Stimulated activated naive CD8-positive, alpha-beta T cell treated with anti-CD3 and anti-CD28 coated beads, Interleukin-15, amount 100 ng/mL, for 72 hours (primary cell): ENCODE data around the gene MAN1C1.
"Not testable (repeated sequence)": the region's sequence is repeated elsewhere in the genome, so short reads cannot be mapped to it uniquely, and the experiment has no call there.

Source experiments
- ATAC-seq: fragments of 150-1000 bp; cut with Tn5 transposase; 2 replicates; pipeline ENCODE4 v1.10.0; 2021; ENCODE audit warnings: mild to moderate bottlenecking, moderate library complexity
- DNase-seq, 2 donors: peaks; one replicate each; pipeline ENCODE4 v3.0.0; 2021 to 2022
- H3K27ac Mint-ChIP-seq, 2 donors: one replicate each; pipeline ENCODE4 v1.8.0; 2022; ENCODE audit warnings: mild to moderate bottlenecking in 2 of 2, mixed read lengths in 2 of 2, moderate library complexity in 2 of 2
- H3K27me3 Mint-ChIP-seq: one replicate; pipeline ENCODE4 v1.8.0; 2022; ENCODE audit warnings: mixed read lengths
- H3K4me1 Mint-ChIP-seq: one replicate; pipeline ENCODE4 v1.8.0; 2022; ENCODE audit warnings: mild to moderate bottlenecking, mixed read lengths
- H3K4me3 Mint-ChIP-seq, 2 donors: one replicate each; pipeline ENCODE4 v1.8.0; 2022; ENCODE audit warnings: mild to moderate bottlenecking in 2 of 2, mixed read lengths in 2 of 2, moderate library complexity in 1 of 2
- H3K9me3 Mint-ChIP-seq, 2 donors: one replicate each; pipeline ENCODE4 v1.8.0; 2022; ENCODE audit warnings: mixed read lengths in 2 of 2

Gene MAN1C1

DNA sequence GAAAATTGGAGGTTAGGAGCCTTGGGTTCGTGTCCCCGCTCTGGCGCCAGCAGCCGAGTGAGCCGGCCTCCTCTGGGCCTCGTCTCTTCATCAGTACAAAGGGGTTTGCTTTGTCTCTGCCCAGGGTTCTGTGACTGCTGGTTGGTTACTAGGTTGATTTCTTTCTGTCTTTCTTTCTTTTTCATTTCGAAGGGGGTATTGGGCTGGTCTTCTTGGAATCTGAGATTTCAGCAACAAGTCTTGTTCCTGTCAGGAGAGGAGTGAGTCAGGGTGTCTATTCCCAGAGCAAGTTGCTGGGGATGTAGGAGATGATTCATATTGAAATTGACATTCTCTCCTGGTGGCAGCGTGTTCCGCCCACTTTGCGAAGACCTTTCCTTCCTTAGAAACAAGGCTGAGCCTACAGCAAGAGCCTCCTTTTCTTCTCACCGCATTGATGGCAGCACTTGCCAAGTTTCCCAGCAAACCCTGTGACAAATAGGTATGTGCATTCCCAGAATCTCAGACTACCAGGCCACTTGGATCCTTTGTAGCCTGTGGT lies 79.2 kb downstream of the MAN1C1 start:
- Mint-ChIP-seq H3K27me3 (no peaks in the 10 kb centered on the region), H3K4me3 (peak overlapping the region in 1 of 2 donors; percentile 42), H3K4me1 (peaks cover 62% of the 10 kb centered on the region), H3K27ac (no peak overlapping the region), H3K9me3 (no peaks in the 10 kb centered on the region)
- ATAC-seq: no peak
- DNase-seq: no peak

DNA sequence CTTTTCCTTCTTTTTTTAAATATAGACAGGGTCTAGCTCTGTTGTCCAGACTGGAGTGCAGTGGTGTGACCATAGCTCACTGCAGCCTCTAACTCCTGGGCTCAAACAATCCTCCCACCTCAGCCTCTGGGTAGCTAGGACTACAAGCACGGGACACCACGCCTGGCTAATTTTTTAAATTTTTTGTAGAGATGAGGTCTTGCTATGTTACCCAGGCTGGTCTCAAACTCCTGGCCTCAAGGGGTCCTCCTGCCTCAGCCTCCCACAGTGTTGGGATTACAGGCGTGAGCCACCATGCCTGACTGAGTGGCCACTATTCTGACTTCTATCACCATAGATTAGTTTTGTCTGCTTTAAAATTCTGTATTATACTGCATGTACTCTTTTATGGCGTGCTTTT lies 80.1 kb downstream of the MAN1C1 start:
- peaks cover 61% of the 10 kb centered on the region for H3K4me1 Mint-ChIP-seq
- H3K27me3 Mint-ChIP-seq, H3K4me3 Mint-ChIP-seq, DNase-seq, ATAC-seq, H3K9me3 Mint-ChIP-seq: not testable (repeated sequence)
- peak overlapping the region in 1 of 2 donors; percentile 23 for H3K27ac Mint-ChIP-seq

DNA sequence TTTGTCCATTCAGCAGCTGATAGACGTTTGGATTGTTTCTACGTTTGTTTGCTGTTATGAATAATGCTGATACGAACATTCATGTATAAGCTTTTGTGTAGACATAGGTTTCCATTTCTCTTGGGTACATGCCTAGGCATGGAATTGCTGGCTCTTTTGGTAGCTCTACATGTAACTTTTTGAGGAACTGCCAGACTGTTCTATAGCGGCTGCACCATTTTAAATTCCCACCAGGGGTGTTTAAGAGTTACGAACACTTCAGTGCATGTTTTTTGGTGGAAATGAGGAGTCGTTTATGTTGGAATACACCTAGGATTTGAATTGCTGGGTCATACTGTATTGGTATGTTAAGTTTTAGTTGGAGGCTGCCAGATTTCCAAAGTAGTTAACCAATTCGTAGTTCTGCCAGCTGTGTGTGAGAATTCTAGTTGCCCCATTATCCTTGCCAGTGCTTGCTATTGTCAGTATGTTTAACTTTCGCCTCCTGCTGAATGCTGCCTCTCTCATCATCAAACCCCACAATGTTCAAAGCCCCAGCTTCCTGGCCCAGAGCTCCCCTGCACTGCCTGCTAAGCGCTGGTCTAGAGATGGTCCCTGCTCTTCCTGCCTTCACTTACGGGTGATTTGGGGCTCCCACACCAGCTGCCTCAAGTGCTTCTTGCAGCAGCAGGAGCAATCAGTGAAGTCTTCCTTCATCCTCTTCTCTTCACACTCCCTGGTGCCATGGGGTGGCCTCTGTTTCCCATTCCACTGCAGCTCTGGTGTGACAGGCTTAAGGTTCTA lies 81.0 kb downstream of the MAN1C1 start:
- DNase-seq (no peak), ATAC-seq (peak; percentile 46)
- Mint-ChIP-seq H3K9me3 (no peaks in the 10 kb centered on the region), H3K4me3 (peak overlapping the region in 1 of 2 donors; percentile 36), H3K4me1 (peaks cover 57% of the 10 kb centered on the region), H3K27ac (no peak overlapping the region), H3K27me3 (no peaks in the 10 kb centered on the region)

DNA sequence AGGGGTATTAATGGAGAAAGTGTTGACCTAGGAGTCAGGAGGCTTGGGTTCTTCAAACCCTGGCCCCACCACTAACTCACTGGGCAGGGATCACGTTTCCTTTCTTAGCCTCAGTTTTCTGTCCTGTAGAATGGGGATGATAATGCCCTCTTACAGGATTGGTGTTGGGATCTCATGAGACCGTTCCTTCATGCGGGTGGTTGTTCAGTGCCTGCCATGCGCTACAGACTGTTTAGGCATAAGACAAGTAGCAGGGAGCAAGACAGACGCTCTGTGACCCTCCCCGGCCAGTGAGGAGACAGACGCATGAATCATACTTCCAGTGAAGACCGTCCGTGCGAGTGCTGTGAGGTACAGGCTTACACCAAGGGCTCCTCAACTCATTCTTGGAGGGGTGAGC lies 81.7 kb downstream of the MAN1C1 start:
- Mint-ChIP-seq H3K27ac (no peak overlapping the region), H3K27me3 (no peaks in the 10 kb centered on the region), H3K9me3 (no peaks in the 10 kb centered on the region), H3K4me1 (peaks cover 56% of the 10 kb centered on the region), H3K4me3 (peak overlapping the region in 1 of 2 donors; percentile 36)
- no peak for DNase-seq
- no peak for ATAC-seq

DNA sequence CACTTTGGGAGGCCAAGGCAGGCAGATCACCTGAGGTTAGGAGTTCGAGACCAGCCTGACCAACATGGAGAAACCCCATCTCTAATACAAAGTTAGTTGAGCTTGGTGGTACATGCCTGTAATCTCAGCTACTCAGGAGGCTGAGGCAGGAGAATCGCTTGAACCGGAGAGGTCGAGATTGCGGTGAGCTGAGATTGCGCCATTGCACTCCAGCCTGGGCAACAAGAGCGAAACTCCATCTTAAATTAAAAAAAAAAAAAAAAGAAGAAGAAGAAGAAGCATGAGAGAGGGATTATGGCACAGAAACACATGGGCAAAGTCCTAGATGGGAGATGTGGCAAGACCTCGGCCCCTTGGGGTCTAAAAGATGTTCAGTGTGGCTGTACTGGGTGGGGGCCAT lies 82.5 kb downstream of the MAN1C1 start:
- not testable (repeated sequence) for H3K27ac Mint-ChIP-seq, H3K27me3 Mint-ChIP-seq
- peaks cover 63% of the 10 kb centered on the region for H3K4me1 Mint-ChIP-seq

DNA sequence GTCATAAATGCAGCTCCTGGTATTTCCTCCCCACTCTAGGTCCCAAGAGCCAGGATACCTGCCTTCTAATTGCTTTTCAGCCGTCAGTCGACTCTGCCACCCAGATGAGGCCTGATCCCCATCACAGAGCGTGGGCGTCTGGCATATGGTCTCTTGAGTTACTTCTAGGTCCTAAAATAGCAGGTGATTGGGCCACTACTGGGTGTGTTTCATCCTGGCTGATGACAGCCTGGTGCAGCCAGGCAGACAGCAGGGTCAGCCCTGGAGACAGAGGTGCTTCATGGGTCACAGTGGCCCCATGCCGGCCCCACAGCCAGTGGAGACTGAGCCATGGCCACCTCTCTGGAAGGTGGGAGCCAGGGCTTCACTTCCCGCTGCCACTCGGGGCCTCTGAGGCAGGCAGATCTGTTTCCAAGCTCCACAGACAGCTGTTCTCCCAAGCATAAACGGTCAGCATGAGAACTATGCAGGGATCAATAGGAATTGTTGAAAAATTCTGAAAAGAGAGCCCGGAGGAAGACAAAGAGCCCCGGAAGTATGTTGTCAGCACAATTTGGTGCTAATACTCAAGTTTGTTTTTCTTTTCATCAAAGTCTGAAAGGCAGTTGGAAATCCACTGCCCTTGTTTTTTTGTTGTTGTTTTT lies 83.0 kb downstream of the MAN1C1 start:
- Mint-ChIP-seq H3K27ac (no peak overlapping the region), H3K4me1 (peaks cover 65% of the 10 kb centered on the region)

More for the DNA sequence above, 82.5 kb downstream of the MAN1C1 start:
- not testable (repeated sequence) for ATAC-seq, H3K4me3 Mint-ChIP-seq, DNase-seq, H3K9me3 Mint-ChIP-seq

DNA sequence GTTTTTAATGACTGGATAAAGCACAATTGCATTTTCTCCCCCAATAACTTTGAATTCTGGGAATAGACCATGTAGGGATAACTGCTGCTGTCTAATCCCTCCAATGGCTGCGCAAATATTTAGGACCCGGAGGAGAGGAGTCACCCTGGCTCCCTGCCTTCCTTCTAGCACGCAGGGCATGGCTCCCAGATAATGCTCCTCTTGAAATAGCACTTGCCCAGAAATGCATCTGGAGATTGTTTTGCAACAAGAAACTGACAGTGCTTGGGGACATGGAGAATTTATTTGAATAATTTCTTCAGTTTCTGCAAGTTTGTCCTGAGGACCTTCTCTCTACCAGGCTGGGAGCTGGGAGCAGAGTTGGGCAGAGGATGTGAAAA lies 83.5 kb downstream of the MAN1C1 start:
- DNase-seq: no peak
- Mint-ChIP-seq H3K27me3 (no peaks in the 10 kb centered on the region), H3K9me3 (no peaks in the 10 kb centered on the region), H3K4me3 (no peak overlapping the region), H3K4me1 (peaks cover 66% of the 10 kb centered on the region), H3K27ac (no peak overlapping the region)
- ATAC-seq: no peak

More for the DNA sequence above, 83.0 kb downstream of the MAN1C1 start:
- no peaks in the 10 kb centered on the region for H3K9me3 Mint-ChIP-seq
- no peak for DNase-seq
- no peak overlapping the region for H3K4me3 Mint-ChIP-seq
- no peak for ATAC-seq
- H3K27me3 Mint-ChIP-seq: no peaks in the 10 kb centered on the region

DNA sequence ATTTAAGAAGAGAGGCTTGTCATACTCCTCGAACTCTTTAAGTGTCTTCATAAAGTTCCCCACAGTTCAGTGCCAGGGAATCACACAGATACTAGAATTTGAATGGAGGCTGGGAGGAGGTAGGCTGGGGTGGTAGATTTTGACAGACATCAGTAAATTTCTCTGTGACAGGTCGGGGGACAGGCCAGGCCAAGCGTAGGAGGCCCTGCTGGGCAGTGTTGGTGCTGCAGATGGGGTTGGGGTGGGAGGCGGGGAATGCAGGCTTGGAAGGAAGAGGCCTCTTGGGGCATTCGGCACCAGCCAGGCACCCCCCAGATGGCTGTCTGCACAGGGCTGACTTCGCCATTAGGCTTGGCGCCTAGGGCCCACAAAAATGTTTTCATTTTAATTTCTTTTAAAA lies 84.0 kb downstream of the MAN1C1 start:
- H3K27ac Mint-ChIP-seq: no peak overlapping the region
- H3K4me1 Mint-ChIP-seq: peaks cover 63% of the 10 kb centered on the region
- no peaks in the 10 kb centered on the region for H3K27me3 Mint-ChIP-seq
- ATAC-seq (no peak), DNase-seq (no peak)
- H3K4me3 Mint-ChIP-seq: no peak overlapping the region
- H3K9me3 Mint-ChIP-seq: no peaks in the 10 kb centered on the region

DNA sequence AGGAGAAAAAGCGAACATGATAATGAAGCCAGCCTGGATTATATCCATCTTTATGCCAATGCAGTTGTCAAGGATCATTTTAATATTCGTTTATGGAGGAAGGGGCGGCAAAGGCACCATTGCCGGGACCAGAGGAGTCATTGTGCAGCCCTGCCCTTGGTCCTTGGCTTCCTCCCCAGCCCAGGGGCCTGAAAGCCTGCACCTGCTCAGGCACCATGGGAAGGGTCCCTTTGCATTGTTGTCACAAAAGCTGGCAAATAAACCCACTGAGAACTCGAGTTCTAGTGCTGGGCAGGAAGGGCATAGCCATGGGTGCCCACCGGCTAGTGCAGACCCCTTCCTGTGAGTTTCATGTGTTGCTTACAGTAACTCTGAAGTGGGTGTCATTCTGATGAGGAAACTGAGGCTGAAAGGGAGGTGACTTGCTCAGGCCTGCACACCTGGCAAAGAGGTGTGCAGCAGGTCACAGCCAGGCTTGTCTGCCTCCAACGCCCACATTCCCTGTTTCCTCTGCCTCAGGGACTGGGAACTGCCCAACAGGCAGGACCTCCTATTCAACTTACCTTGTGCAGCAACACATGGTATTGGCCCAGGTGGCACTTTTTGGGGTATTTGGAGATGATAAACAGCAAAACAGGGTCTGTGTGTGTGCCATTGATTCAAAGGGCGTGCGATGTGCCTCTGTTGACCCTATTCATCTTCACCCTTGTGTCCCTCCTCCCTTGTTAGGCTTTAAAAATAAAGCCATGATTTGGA lies 84.6 kb downstream of the MAN1C1 start:
- H3K4me3 Mint-ChIP-seq: no peak overlapping the region
- H3K4me1 Mint-ChIP-seq: peaks cover 59% of the 10 kb centered on the region
- ATAC-seq (no peak), DNase-seq (no peak)
- H3K27ac Mint-ChIP-seq: no peak overlapping the region
- no peaks in the 10 kb centered on the region for H3K9me3 Mint-ChIP-seq
- H3K27me3 Mint-ChIP-seq: no peaks in the 10 kb centered on the region

DNA sequence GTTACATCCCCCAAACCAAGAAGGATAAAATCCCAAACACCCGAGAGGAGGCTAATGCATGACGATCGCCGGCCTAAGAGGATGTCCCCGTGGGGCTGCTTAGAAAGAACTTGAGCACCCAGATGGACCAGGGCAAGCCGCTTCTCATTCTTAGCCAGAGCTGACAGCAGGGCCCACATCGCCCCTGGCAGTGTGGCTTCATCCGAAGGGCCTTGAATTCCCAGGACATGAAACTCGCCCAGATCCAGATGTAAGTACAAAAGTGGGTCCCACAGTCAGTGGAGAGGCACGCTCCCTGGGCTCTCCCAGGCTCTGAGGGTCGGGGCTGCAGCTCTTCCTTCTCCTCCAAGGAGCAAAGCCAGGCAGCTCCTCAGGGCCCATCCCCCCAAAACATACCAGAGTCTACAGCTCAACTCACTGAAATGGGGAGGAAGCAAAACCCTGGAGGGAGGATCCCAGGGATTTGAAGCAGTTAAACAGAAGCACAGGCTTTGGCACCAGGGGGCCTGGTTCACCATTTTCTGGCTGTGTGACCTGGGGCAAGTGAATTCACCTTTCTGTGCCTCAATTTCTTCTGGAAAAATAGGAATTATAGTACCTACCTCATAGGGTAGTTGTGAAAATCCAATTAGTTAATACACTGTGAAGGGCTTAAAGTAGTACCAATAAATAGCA lies 85.6 kb downstream of the MAN1C1 start:
- DNase-seq (no peak), ATAC-seq (no peak)
- no peak overlapping the region for H3K4me3 Mint-ChIP-seq
- peaks cover 56% of the 10 kb centered on the region for H3K4me1 Mint-ChIP-seq
- H3K27ac Mint-ChIP-seq: no peak overlapping the region
- H3K27me3 Mint-ChIP-seq: no peaks in the 10 kb centered on the region
- no peaks in the 10 kb centered on the region for H3K9me3 Mint-ChIP-seq

DNA sequence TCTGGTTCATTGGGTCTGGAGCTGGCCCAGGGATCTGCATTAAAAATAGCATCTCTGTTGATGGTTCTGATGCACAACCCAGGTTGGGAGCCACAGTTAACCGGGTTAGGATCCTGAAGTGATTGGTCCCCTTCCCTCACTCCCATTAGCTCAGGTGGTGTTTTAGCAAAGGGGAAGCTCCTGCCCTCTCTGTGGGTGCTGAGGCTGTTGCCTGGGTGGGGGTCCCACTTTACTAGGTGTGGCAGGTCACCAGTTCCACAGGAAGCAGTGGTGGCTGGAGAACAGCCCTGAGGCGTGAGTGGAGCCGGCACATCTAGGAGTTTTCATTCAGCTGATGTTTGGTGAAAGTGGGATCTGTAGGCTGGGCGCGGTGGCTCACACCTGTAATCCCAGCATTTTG lies 86.5 kb downstream of the MAN1C1 start:
- no peak for ATAC-seq
- peaks cover 56% of the 10 kb centered on the region for H3K4me1 Mint-ChIP-seq
- no peaks in the 10 kb centered on the region for H3K27me3 Mint-ChIP-seq
- H3K27ac Mint-ChIP-seq: no peak overlapping the region
- H3K9me3 Mint-ChIP-seq: no peaks in the 10 kb centered on the region
- no peak overlapping the region for H3K4me3 Mint-ChIP-seq
- DNase-seq: no peak

DNA sequence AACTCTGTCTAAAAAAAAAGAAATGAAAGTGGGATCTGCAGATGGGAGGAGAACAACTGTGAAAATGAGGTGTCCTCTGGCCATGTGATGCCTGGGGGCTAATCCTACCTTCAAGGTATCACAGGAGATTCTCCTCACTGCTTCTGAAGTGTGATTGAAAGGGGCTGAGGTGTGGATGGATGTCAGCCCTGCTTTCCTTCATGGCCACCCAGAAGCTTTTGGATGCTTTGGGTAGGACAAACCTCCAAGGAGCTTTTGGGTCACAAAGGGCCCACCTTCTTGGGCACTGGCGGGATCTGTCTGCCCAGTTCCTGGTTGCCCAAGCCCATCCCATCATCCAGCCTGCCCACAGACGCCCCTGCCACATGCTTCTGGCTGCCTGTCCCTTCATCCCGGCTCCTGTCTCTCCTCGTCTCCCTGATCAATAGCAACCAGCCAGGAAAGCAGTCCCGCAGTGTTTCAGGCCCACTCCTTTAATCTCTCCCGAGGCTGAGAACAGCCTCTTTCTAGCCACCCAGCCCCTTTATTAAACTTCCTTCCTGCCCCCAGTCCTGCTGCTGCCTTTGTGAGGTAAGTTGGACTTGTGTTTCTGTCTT lies 87.2 kb downstream of the MAN1C1 start:
- H3K4me1 Mint-ChIP-seq: peaks cover 56% of the 10 kb centered on the region
- H3K27ac Mint-ChIP-seq: peak overlapping the region in 1 of 2 donors; percentile 49
- DNase-seq: no peak
- no peaks in the 10 kb centered on the region for H3K9me3 Mint-ChIP-seq
- H3K4me3 Mint-ChIP-seq: peak overlapping the region in 1 of 2 donors; percentile 3
- no peaks in the 10 kb centered on the region for H3K27me3 Mint-ChIP-seq
- no peak for ATAC-seq

DNA sequence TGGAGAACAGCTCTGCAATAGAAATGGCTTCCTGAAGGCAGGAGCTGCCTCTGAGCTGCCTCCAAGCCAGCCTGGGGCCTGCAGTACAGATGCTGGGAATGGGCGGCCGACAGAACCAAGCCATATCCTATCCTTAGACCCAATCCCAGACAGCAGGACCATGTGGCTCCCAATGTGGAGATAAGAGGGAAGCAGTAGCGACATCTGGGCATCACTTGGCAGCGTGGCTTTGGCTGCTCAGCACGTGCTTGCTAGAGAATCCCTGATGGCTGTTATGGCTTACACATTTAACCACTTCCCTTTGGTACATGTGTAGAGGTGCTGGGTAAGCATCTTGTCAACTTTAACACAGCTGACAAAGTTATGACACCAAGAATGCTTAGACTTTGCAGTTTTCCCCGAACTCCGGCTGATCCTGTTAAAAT lies 87.7 kb downstream of the MAN1C1 start:
- DNase-seq: no peak
- Mint-ChIP-seq H3K4me1 (peaks cover 55% of the 10 kb centered on the region), H3K27ac (peak overlapping the region; percentile 44 to 49), H3K4me3 (peak overlapping the region in 1 of 2 donors; percentile 3), H3K9me3 (no peaks in the 10 kb centered on the region), H3K27me3 (no peaks in the 10 kb centered on the region)
- ATAC-seq: peak; percentile 85

DNA sequence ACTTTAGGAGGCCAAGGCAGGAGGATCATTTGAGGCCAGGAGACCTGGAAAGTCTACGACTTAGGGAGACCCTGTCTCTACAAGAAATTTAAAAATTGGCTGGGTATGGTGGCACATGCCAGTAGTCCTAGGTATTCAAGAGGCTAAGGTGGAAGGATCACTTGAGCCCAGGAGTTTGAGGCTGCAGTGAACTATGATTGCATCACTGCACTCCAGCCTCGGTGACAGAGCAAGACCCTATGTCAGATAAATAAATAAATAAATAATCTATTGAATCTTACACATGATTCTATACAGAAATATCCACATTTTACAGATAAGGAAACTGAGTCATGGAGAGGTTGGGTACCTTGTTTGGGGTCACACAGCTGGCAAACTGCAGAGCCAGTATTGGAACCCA lies 89.1 kb downstream of the MAN1C1 start:
- H3K9me3 Mint-ChIP-seq: no peaks in the 10 kb centered on the region
- H3K27ac Mint-ChIP-seq: no peak overlapping the region
- no peak overlapping the region for H3K4me3 Mint-ChIP-seq
- ATAC-seq (no peak), DNase-seq (no peak)
- H3K27me3 Mint-ChIP-seq: no peaks in the 10 kb centered on the region
- peaks cover 63% of the 10 kb centered on the region for H3K4me1 Mint-ChIP-seq
